ENCODE data around the gene EFNB1.

EFNB1 gene

DNA sequence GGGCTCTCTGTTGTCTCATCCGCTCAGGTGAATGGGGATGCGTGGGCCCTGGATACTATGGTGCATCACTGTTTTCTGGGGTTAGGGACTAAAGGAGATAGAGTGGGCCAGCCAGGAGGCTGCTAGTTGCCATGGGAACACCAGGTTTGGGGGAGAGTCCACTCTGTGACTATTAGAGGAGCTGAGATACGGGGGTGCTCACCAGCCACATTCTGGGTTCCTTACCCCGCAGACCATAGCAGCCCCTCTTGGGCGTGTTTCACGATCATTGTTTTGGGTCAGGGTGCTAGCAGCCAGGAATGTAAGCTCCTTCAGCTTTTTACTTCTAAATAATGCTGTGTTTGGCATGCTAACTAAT lies 4.6 kb downstream of the EFNB1 start:
- ChIA-PET CTCF (interaction anchor here (1.8 to 2.2 kb wide), 2 partner anchors 11 to 554 kb away, joined by 5 to 6 read pairs; no protein-coding TSS in a partner anchor), POLR2A (interaction anchor here (1.2 kb wide), 1 partner anchor 247 kb away, joined by 3 read pairs; no protein-coding TSS in a partner anchor)

GRCh38 chrX:68833855-68834331 lies 5.1 kb downstream of the EFNB1 start:
- DNase-seq (ENCODE audit: extremely low spot score) = no peak
- TF ChIP-seq CTBP1 (IDR thresholded peaks at IDR 0.05; ENCODE audit: borderline replicate concordance) (no peak), TARDBP (IDR thresholded peaks at IDR 0.05) (no peak), BHLHE40 (IDR thresholded peaks at IDR 0.05; ENCODE audit: borderline replicate concordance) (no peak), FOXK2 (IDR thresholded peaks at IDR 0.05) (no peak), FOXA1 (IDR thresholded peaks at IDR 0.05) (no peak), NFRKB (IDR thresholded peaks at IDR 0.05) (no peak), HDGF (IDR thresholded peaks at IDR 0.05; ENCODE audit: borderline replicate concordance) (no peak), L3MBTL2 (conservative IDR thresholded peaks at IDR 0.05) (no peak), ARNT (IDR thresholded peaks at IDR 0.05) (no peak), LEF1 (IDR thresholded peaks at IDR 0.05; ENCODE audit: borderline replicate concordance) (no peak), SP1 (IDR thresholded peaks at IDR 0.05) (no peak), FOXM1 (IDR thresholded peaks at IDR 0.05; ENCODE audit: borderline replicate concordance) (no peak), PKNOX1 (IDR thresholded peaks at IDR 0.05) (no peak), ZNF384 (IDR thresholded peaks at IDR 0.05) (no peak)
- POLR2A ChIA-PET = interaction anchor here (1.2 to 1.3 kb wide), 2 partner anchors 29 to 247 kb away, joined by 3 to 4 read pairs; no protein-coding TSS in a partner anchor
- CTCF ChIA-PET = interaction anchor here (1.5 to 2.2 kb wide), 3 partner anchors 11 to 554 kb away, joined by 5 to 6 read pairs (median 6); no protein-coding TSS in a partner anchor

More for the DNA sequence above, 4.6 kb downstream of the EFNB1 start:
- TF ChIP-seq CTBP1 (IDR thresholded peaks at IDR 0.05; ENCODE audit: borderline replicate concordance) = no peak
- no peak for TF ChIP-seq HDGF (IDR thresholded peaks at IDR 0.05; ENCODE audit: borderline replicate concordance)
- TF ChIP-seq FOXK2 (IDR thresholded peaks at IDR 0.05) = no peak
- no peak for TF ChIP-seq NFRKB (IDR thresholded peaks at IDR 0.05)
- TF ChIP-seq FOXM1 (IDR thresholded peaks at IDR 0.05; ENCODE audit: borderline replicate concordance) = no peak
- TF ChIP-seq ARNT (IDR thresholded peaks at IDR 0.05) = no peak
- TF ChIP-seq LEF1 (IDR thresholded peaks at IDR 0.05; ENCODE audit: borderline replicate concordance) = no peak
- no peak for TF ChIP-seq SP1 (IDR thresholded peaks at IDR 0.05)
- TF ChIP-seq L3MBTL2 (conservative IDR thresholded peaks at IDR 0.05) = no peak
- TF ChIP-seq ELF4 (IDR thresholded peaks at IDR 0.05) = no peak
- TF ChIP-seq PKNOX1 (IDR thresholded peaks at IDR 0.05) = no peak
- no peak for TF ChIP-seq SUZ12 (IDR thresholded peaks at IDR 0.05)
- no peak for TF ChIP-seq TARDBP (IDR thresholded peaks at IDR 0.05)
- no peak for TF ChIP-seq ZNF384 (IDR thresholded peaks at IDR 0.05)
- TF ChIP-seq BHLHE40 (IDR thresholded peaks at IDR 0.05; ENCODE audit: borderline replicate concordance) = no peak
- no peak for DNase-seq (ENCODE audit: extremely low spot score)

- TF ChIP-seq FOXA1 (IDR thresholded peaks at IDR 0.05) (no peak), PKNOX1 (IDR thresholded peaks at IDR 0.05) (no peak), FOXM1 (IDR thresholded peaks at IDR 0.05; ENCODE audit: borderline replicate concordance) (no peak), SP1 (IDR thresholded peaks at IDR 0.05) (no peak), SUZ12 (IDR thresholded peaks at IDR 0.05) (no peak), LEF1 (IDR thresholded peaks at IDR 0.05; ENCODE audit: borderline replicate concordance) (no peak), ZNF384 (IDR thresholded peaks at IDR 0.05) (no peak), HDGF (IDR thresholded peaks at IDR 0.05; ENCODE audit: borderline replicate concordance) (no peak), NFRKB (IDR thresholded peaks at IDR 0.05) (no peak), CTBP1 (IDR thresholded peaks at IDR 0.05; ENCODE audit: borderline replicate concordance) (no peak), L3MBTL2 (conservative IDR thresholded peaks at IDR 0.05) (no peak), ELF4 (IDR thresholded peaks at IDR 0.05) (no peak), FOXK2 (IDR thresholded peaks at IDR 0.05) (no peak), BHLHE40 (IDR thresholded peaks at IDR 0.05; ENCODE audit: borderline replicate concordance) (no peak), ARNT (IDR thresholded peaks at IDR 0.05) (no peak), TARDBP (IDR thresholded peaks at IDR 0.05) (no peak)
- CTCF ChIA-PET = interaction anchor here (1.5 to 1.8 kb wide), 2 partner anchors 12 to 553 kb away, joined by 5 to 6 read pairs; no protein-coding TSS in a partner anchor
- POLR2A ChIA-PET = interaction anchor here (1.2 to 1.3 kb wide), 2 partner anchors 29 to 246 kb away, joined by 3 to 4 read pairs; no protein-coding TSS in a partner anchor
- DNase-seq (ENCODE audit: extremely low spot score) = no peak
Observed at GRCh38 chrX:68834371-68835103, 5.7 kb downstream of the EFNB1 start.

DNA sequence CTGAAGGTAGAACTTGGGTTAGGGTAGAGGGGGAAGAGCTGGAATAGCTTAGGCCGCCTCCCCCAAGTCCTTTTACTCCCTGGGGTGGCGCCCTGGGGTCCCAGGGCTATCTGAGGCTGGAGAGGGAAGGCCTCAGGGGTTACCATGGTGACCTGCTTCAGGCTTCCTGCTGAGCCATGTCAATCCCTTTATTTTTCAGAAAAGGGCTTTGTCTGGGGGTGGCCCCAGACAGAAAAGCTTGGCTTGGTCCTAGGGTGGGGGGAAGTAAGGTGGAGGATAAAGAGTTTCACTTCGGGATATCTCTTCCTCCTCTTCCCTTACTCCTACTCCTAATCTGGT lies 6.3 kb downstream of the EFNB1 start:
- CTCF ChIA-PET = interaction anchor here (1.5 kb wide), 1 partner anchor 13 kb away, joined by 6 read pairs; no protein-coding TSS in a partner anchor
- DNase-seq (ENCODE audit: extremely low spot score) = no peak
- POLR2A ChIA-PET = interaction anchor here (1.3 kb wide), 1 partner anchor 28 kb away, joined by 4 read pairs; no protein-coding TSS in a partner anchor
- TF ChIP-seq LEF1 (IDR thresholded peaks at IDR 0.05; ENCODE audit: borderline replicate concordance) (no peak), CTBP1 (IDR thresholded peaks at IDR 0.05; ENCODE audit: borderline replicate concordance) (no peak), HDGF (IDR thresholded peaks at IDR 0.05; ENCODE audit: borderline replicate concordance) (no peak), ELF4 (IDR thresholded peaks at IDR 0.05) (no peak), PKNOX1 (IDR thresholded peaks at IDR 0.05) (no peak), SUZ12 (IDR thresholded peaks at IDR 0.05) (no peak), NFRKB (IDR thresholded peaks at IDR 0.05) (no peak), SP1 (IDR thresholded peaks at IDR 0.05) (no peak), FOXM1 (IDR thresholded peaks at IDR 0.05; ENCODE audit: borderline replicate concordance) (no peak), FOXA1 (IDR thresholded peaks at IDR 0.05) (no peak), BHLHE40 (IDR thresholded peaks at IDR 0.05; ENCODE audit: borderline replicate concordance) (no peak), ARNT (IDR thresholded peaks at IDR 0.05) (no peak)

All from HEK293T (cell line).